Measurements from ENCODE around the gene HSP90AB1.

HSP90AB1 gene

GRCh38 chr6:44224965-44225305, 22.0 kb upstream of the HSP90AB1 start:
- CTCF ChIA-PET, result interaction anchor here (0.8 to 8.2 kb wide), 10 partner anchors 11 to 108 kb away, joined by 3 to 175 read pairs (median 5); partner anchors contain the start of genes HSP90AB1 and SLC35B2
- no peak for TF ChIP-seq CTCF (IDR thresholded peaks at IDR 0.05; ENCODE audit: insufficient read depth, low read length, missing control alignments)
- no peak for DNase-seq (ENCODE audit: low read depth, low spot score)
- POLR2A ChIA-PET, result interaction anchor here (1.0 to 2.6 kb wide), 3 partner anchors 10 to 32 kb away, joined by 3 to 16 read pairs (median 6); partner anchors contain the start of gene HSP90AB1
- H3K4me3 ChIP-seq (ENCODE audit: low read depth, low read length), result no peak overlapping the region

- H3K4me3 ChIP-seq (ENCODE audit: low read depth, low read length), result no peak overlapping the region
- ChIA-PET POLR2A (interaction anchor here (1.0 kb wide), 1 partner anchor 21 kb away, joined by 4 read pairs; the partner anchor contains the start of gene HSP90AB1), CTCF (interaction anchor here (1.0 to 8.2 kb wide), 3 partner anchors 10 to 53 kb away, joined by 4 to 175 read pairs (median 9); no protein-coding TSS in a partner anchor)
- DNase-seq (ENCODE audit: low read depth, low spot score), result no peak
- TF ChIP-seq CTCF (IDR thresholded peaks at IDR 0.05; ENCODE audit: insufficient read depth, low read length, missing control alignments), result no peak
Observed at GRCh38 chr6:44225579-44226325, 21.1 kb upstream of the HSP90AB1 start.

GRCh38 chr6:44226368-44227147, 20.3 kb upstream of the HSP90AB1 start:
- no peak for TF ChIP-seq CTCF (IDR thresholded peaks at IDR 0.05; ENCODE audit: insufficient read depth, low read length, missing control alignments)
- no peak overlapping the region for H3K4me3 ChIP-seq (ENCODE audit: low read depth, low read length)
- POLR2A ChIA-PET, result interaction anchor here (1.0 kb wide), 1 partner anchor 20 kb away, joined by 4 read pairs; the partner anchor contains the start of gene HSP90AB1
- CTCF ChIA-PET, result interaction anchor here (1.0 to 8.2 kb wide), 3 partner anchors 8 to 14 kb away, joined by 3 to 175 read pairs (median 4); no protein-coding TSS in a partner anchor
- no peak for DNase-seq (ENCODE audit: low read depth, low spot score)

DNA sequence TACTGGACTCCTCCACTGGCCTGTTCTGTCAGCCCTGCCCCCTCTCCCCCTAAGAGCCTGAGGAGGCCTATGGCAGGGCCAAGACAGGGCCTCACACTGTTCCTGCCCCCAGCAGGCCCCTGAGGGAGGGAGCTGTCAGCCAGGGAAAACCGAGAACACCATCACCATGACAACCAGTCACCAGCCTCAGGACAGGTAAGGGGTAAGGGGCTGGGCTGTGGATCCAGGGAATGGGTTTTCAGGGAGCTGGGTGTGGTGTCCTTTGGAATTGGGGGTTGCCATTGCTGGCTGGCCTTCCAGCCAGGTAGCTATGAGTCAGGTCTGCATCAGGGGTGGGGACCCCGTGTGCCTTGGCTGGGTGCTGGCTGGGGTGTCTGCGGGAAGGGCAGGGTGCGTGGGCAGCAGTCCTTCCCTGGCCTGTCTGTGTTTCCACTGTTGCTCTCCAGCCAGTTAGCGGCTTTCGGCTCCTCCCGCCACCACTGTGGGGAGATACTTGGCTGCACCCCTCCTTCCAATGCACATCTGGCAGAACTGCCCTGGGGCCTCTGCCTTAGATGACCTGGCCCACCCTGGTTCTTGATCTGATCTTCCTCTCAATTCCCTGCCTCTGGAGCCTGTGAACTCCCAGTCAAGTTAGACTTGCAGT, 19.6 kb upstream of the HSP90AB1 start:
- TF ChIP-seq CTCF (IDR thresholded peaks at IDR 0.05; ENCODE audit: insufficient read depth, low read length, missing control alignments), result no peak
- H3K4me3 ChIP-seq (ENCODE audit: low read depth, low read length), result no peak overlapping the region
- ChIA-PET CTCF (interaction anchor here (0.7 to 8.2 kb wide), 5 partner anchors 9 to 128 kb away, joined by 3 to 175 read pairs (median 3); no protein-coding TSS in a partner anchor), POLR2A (interaction anchor here (1.0 kb wide), 1 partner anchor 20 kb away, joined by 3 read pairs; the partner anchor contains the start of gene HSP90AB1)
- no peak for DNase-seq (ENCODE audit: low read depth, low spot score)

DNA sequence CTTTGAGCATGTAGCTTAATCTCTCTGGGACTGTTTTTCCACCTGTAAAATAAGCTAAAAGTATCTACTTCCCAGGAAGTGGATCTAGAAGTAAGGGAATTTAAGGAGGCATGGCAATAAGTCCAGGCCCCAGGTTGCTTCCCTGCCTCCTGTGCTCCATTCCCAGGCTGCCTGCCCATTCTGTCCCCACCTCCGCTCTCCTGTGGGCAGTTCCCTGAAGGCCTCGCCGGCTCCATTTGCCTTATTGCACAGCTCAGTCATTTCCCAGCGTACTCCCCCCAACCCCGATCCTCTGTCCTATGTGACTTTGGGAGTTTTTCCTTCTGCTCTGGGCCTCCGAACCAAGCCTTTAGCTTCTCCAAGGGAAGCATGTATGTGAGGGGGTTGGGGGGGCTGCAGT, 18.9 kb upstream of the HSP90AB1 start:
- CTCF ChIA-PET, result interaction anchor here (1.2 to 8.2 kb wide), 4 partner anchors 8 to 129 kb away, joined by 3 to 175 read pairs (median 4); no protein-coding TSS in a partner anchor
- DNase-seq (ENCODE audit: low read depth, low spot score), result no peak
- no peak for TF ChIP-seq CTCF (IDR thresholded peaks at IDR 0.05; ENCODE audit: insufficient read depth, low read length, missing control alignments)
- H3K4me3 ChIP-seq (ENCODE audit: low read depth, low read length), result no peak overlapping the region
- POLR2A ChIA-PET, result interaction anchor here (1.0 kb wide), 1 partner anchor 19 kb away, joined by 3 read pairs; the partner anchor contains the start of gene HSP90AB1

Measured in AG04449 (cell line).